Measurements from ENCODE around the gene RPTOR.

The RPTOR gene

GRCh38 chr17:80941743-80942422 lies 397.2 kb downstream of the RPTOR start (continued):
- TF ChIP-seq ZNF624 (tag by site-specific recombination; IDR thresholded peaks at IDR 0.05) (no peak), ZNF555 (tag by site-specific recombination; conservative IDR thresholded peaks at IDR 0.05) (no peak), ZNF645 (tag by site-specific recombination; IDR thresholded peaks at IDR 0.05) (no peak), ZFP69B (tag by site-specific recombination; IDR thresholded peaks at IDR 0.05) (no peak), ZNF48 (tag by site-specific recombination; IDR thresholded peaks at IDR 0.05) (no peak), SP2 (tag by site-specific recombination; IDR thresholded peaks at IDR 0.05) (no peak), ZNF426 (tag by site-specific recombination; IDR thresholded peaks at IDR 0.05) (no peak), ZNF221 (tag by site-specific recombination; IDR thresholded peaks at IDR 0.05; ENCODE audit: borderline replicate concordance) (no peak)

GRCh38 chr17:80942423-80943345 lies 398.0 kb downstream of the RPTOR start:
- TF ChIP-seq ZNF704 (tag by site-specific recombination; IDR thresholded peaks at IDR 0.05) = no peak
- CTCF ChIA-PET = interaction anchor here (0.6 to 1.1 kb wide), 4 partner anchors 13 to 841 kb away, joined by 3 to 4 read pairs (median 3); partner anchors contain the start of gene GAA
- POLR2A ChIA-PET = no interaction called here

GRCh38 chr17:80943346-80944145 lies 398.9 kb downstream of the RPTOR start:
- no peak overlapping the region for H3K4me3 ChIP-seq (ENCODE audit: low read depth, low read length)
- ChIA-PET POLR2A (no interaction called here), CTCF (interaction anchor here (0.8 to 1.1 kb wide), 3 partner anchors 77 to 842 kb away, joined by 3 to 4 read pairs (median 4); partner anchors contain the start of gene GAA)
- no peaks in the 10 kb centered on the region for H3K9me3 ChIP-seq (ENCODE audit: control insufficient read depth, insufficient read depth, low read depth, low read length)
- peaks cover 5 to 41% of the 10 kb centered on the region in 2 experiments; a peak in 2 of 3 replicates for H3K36me3 ChIP-seq (ENCODE audit: control insufficient read depth in 2 of 2, insufficient read depth in 1 of 2, low read length in 2 of 2)
- H3K27ac ChIP-seq (ENCODE audit: extremely low read depth, low read depth, low read length) = no peak overlapping the region
- no peaks in the 10 kb centered on the region for H3K4me1 ChIP-seq (ENCODE audit: control insufficient read depth, insufficient read depth, low read length)
- TF ChIP-seq ZNF621 (tag by site-specific recombination; IDR thresholded peaks at IDR 0.05) (no peak), ZNF837 (tag by site-specific recombination; IDR thresholded peaks at IDR 0.05) (no peak), ZNF155 (tag by site-specific recombination; IDR thresholded peaks at IDR 0.05) (no peak), KLF17 (tag by site-specific recombination; IDR thresholded peaks at IDR 0.05) (no peak), ZNF394 (tag by site-specific recombination; IDR thresholded peaks at IDR 0.05; ENCODE audit: borderline replicate concordance) (no peak), AEBP2 (tag by site-specific recombination; IDR thresholded peaks at IDR 0.05; ENCODE audit: borderline replicate concordance) (no peak), ZNF324 (tag by site-specific recombination; IDR thresholded peaks at IDR 0.05) (no peak), ZSCAN30 (tag by site-specific recombination; IDR thresholded peaks at IDR 0.05) (no peak), ZSCAN18 (tag by site-specific recombination; IDR thresholded peaks at IDR 0.05) (no peak), ZNF280D (tag by site-specific recombination; IDR thresholded peaks at IDR 0.05) (no peak)

More at GRCh38 chr17:80942423-80943345, 398.0 kb downstream of the RPTOR start:
- Histone ChIP-seq H3K9me3 (ENCODE audit: control insufficient read depth, insufficient read depth, low read depth, low read length) (no peaks in the 10 kb centered on the region), H3K27ac (ENCODE audit: extremely low read depth, low read depth, low read length) (no peak overlapping the region), H3K4me3 (ENCODE audit: low read depth, low read length) (no peak overlapping the region), H3K4me1 (ENCODE audit: control insufficient read depth, insufficient read depth, low read length) (no peaks in the 10 kb centered on the region), H3K36me3 (ENCODE audit: control insufficient read depth in 2 of 2, insufficient read depth in 1 of 2, low read length in 2 of 2) (peaks cover 5 to 37% of the 10 kb centered on the region in 2 experiments; a peak in 2 of 3 replicates)
